ENCODE measurements around the gene SYNC. TPM values are rescaled to one million over a fixed set of nuclear protein-coding genes. Genes with fewer than 3 reads are reported as not detected.
"Not testable (repeated sequence)": the region's sequence is repeated elsewhere in the genome, so short reads cannot be mapped to it uniquely, and the experiment has no call there.

SYNC gene
- total RNA-seq, 1 donor: 0.27 TPM

GRCh38 chr1:32695098-32695904 lies 7.3 kb downstream of the SYNC start:
- DNase-seq (ENCODE audit: low read depth in 2 of 3, low spot score in 2 of 3): peak in 1 of 3 donors; percentile 15

DNA sequence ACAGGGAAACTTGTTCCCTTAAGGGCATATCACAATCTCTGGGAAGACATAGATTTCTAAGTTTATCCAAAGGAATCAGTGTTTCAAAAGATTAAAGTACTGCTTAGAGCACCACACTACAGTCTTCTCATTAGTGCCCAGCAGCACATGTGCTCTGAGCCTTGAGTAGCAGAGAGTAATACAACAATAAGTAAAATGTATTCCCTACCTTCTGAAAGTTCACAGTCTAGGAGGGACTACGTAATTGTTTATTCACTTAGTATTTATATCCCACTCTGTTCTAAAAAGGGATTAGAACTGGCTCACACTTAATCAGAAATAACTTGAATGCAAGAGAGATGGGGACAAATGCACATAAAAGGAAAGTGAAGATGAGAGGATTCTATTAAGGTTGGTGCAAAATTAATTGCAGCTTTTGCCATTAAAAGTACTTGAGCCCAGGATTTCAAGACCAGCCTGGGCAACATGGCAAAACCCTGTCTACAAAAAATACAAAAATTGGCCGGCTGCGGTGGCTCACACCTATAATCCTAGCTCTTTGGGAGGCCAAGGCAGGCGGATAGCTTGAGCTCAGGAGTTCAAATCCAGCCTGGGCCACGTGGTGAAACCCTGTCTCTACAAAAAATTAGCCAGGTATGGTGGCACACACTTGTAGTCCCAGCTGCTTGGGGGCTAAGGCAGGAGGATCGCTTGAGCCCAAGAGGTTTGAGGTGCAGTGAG lies 9.0 kb downstream of the SYNC start:
- no peak for DNase-seq (ENCODE audit: low read depth in 2 of 3, low spot score in 2 of 3)

DNA sequence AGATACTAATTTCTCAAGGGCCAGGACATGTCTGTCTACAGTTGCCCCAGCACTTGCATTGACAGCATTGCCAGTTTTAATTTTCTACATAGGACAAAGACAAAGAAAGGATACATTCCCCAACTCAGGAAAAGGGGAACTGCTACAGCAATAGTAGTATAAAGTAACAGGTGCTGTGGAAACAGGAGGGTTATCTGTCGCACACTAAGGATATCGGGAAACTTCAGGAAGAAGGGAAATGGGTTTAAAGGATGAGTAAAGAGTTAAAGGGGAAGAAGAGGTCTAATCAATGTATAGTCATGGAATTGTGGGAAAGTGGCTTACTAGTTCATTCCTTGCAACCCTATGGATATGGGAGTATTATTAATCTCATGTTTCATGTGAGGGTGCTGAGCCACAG lies 16.2 kb downstream of the SYNC start:
- DNase-seq (ENCODE audit: low read depth in 2 of 3, low spot score in 2 of 3): no peak

- DNase-seq (ENCODE audit: low read depth in 2 of 3, low spot score in 2 of 3): no peak
Measured at GRCh38 chr1:32685498-32685897, 17.1 kb downstream of the SYNC start.

DNA sequence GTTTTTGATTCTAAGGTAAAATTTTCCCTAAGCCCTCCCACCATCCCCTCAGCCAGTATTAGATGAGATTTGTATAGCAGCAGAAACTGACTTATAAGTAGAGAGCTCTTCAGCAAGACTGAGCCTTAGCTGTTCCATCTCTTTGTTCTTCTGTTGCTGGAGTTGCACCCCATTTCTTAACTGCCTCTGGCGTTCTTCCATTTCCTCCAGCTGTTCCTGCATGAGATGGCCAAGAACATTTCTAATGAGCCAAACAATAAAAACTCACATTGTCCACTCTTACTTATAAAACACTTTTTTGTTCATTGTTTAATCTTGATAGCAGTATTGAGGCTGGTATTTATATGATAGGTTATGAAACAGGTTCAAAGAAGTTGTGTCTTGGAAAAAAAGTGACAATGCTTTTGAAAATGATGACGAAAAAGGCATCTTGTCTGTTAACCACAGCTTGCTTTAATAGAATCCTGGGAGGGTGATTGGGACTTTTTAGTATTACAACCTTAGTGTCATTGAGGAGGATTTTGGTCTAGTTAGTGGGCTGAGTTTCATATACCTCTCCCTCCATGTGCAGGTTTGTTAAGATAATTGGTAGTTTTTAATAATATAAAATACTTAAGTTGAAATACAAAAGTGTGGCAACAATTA lies 18.3 kb downstream of the SYNC start:
- DNase-seq (ENCODE audit: low read depth in 2 of 3, low spot score in 2 of 3): no peak

- DNase-seq (ENCODE audit: low read depth in 2 of 3, low spot score in 2 of 3): no peak
Measured at GRCh38 chr1:32683397-32683796, 19.2 kb downstream of the SYNC start.

DNA sequence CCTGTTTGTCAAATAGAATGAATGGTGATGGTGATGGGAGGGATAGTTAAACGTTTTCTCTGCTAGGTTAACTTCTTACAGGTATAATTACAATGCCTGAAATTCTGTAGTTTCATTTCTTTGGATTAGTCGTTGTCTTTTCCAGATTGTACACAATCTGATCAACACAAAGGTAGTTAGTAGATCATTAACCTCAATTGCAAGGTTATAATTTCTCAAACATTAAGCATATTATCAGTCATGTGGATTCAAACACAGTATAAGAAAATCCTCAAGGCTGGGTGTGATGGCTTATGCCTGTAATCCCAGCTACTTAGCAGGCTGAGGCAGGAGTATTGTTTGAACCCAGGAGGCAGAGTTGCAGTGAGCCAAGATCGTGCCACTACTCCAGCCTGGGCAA lies 20.6 kb downstream of the SYNC start:
- no peak for DNase-seq (ENCODE audit: low read depth in 2 of 3, low spot score in 2 of 3)

GRCh38 chr1:32681509-32681908 lies 21.1 kb downstream of the SYNC start:
- DNase-seq (ENCODE audit: low read depth in 2 of 3, low spot score in 2 of 3): no peak

GRCh38 chr1:32680642-32681041 lies 21.9 kb downstream of the SYNC start:
- DNase-seq (ENCODE audit: low read depth in 2 of 3, low spot score in 2 of 3): no peak

DNA sequence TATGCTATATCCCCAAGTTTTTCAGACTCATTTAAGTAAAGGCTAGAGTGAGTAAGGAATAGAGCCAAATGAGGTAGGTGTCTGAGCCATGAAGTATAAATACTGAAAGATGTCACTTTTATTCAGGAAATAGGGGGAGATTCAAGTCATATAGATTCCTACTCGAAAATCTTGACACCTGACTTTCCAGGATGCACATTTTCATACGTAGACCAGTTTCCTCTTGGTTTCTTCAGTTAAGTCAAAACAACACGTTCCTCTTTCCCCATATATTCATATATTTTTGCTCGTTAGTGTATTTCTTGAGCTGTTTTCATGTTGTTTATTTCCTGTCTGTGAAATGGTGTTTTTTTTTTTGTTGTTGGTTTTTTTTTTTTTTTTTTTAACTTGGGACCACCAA lies 22.6 kb downstream of the SYNC start:
- peak in 1 of 3 donors; percentile 75 for DNase-seq (ENCODE audit: low read depth in 2 of 3, low spot score in 2 of 3)

GRCh38 chr1:32676945-32677344 lies 25.6 kb downstream of the SYNC start:
- DNase-seq (ENCODE audit: low read depth in 2 of 3, low spot score in 2 of 3): no peak

- not testable (repeated sequence) for DNase-seq (ENCODE audit: low read depth in 2 of 3, low spot score in 2 of 3)
Measured at GRCh38 chr1:32668716-32669115, 33.9 kb downstream of the SYNC start.

GRCh38 chr1:32666901-32667566 lies 35.5 kb downstream of the SYNC start:
- DNase-seq (ENCODE audit: low read depth in 2 of 3, low spot score in 2 of 3): no peak

DNA sequence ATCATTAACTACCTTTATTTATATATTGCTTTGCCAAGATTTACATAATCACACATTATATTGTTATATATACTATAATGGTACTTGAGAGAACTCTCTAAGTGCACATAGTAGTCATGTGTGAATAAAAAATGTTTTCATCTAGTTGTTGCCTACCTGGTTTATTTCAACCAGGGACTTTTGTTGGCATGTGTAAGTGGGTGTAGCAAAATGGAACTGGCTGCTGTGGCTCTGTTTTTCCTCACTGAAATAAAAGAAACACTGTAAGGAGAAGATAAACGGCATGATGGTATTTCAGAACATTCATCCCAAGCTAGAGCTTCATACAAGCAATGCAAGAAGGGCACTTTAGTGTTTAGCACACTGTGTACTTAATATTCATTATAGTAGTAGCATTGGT lies 36.7 kb downstream of the SYNC start:
- no peak for DNase-seq (ENCODE audit: low read depth in 2 of 3, low spot score in 2 of 3)

- DNase-seq (ENCODE audit: low read depth in 2 of 3, low spot score in 2 of 3): no peak
Measured at GRCh38 chr1:32659581-32659980, 43.0 kb downstream of the SYNC start.

DNA sequence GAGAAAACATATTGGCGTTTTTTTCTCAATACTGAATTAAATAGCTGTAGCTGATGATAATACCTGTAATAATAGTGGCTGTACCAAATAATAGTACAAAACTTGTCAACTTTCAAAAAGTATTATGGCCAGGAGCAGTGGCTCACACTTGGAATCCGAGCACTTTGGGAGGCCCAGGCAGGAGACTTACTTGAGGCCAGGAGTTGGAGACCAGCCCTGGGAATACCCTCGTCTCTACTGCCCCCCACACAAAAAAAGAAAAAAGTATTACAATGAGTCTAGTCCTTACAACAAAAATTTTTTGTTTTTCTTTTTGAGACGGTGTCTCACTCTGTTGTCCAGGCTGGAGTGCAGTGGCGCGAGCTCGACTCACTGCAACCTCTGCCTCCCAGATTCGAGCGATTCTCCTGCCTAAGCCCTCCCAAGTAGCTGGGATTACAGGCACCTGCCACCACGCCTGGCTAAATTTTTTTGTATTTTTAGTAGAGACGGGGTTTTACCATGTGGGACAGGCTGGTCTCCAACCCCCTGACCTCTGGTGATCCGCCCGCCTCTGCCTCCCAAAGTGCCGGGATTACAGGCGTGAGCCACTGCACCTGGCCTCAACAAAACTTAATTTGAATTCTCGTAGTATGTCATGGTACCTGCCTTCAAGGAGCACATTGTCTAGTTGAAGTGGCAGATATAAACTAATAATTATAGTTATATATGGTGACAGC lies 50.2 kb downstream of the SYNC start:
- no peak for DNase-seq (ENCODE audit: low read depth in 2 of 3, low spot score in 2 of 3)

- DNase-seq (ENCODE audit: low read depth in 2 of 3, low spot score in 2 of 3): no peak
Measured at GRCh38 chr1:32651461-32652073, 51.0 kb downstream of the SYNC start.

DNA sequence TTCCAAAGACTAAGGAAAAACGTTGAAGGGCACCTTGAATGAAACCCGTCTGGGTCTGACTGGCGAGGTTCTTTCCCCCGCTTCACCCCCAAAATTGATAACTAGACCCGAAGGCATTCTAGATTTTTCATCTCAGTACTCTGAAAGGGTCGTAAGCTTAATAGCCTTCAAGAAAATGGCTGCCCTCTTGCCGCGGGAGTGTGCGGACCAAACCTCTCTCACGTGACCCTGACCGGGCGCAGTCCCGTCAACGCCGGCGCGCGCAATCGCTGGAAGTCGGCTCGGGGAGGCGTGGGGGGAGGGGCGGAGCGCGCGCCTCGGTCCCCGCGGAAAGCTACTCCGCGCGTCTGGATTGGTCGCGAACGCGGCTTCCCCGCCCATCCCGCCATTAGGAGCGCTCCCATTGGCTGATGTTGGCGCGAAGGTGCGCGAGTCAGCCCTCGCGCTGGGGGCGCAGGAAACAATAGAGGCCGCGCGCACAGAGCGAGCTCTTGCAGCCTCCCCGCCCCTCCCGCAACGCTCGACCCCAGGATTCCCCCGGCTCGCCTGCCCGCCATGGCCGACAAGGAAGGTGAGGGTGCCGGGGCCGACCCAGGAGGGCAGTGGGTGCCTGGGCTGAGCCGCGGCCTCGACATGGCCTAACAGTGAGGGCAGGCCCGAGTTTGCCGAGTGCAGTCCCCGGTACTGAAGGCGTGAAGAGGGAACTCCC lies 51.7 kb downstream of the SYNC start, which contains the start of gene RBBP4:
TSS of gene RBBP4 (plus strand) at position 457 of the 709 bp plus-strand sequence. CDS start at position 556, 99 bp downstream.
- DNase-seq (ENCODE audit: low read depth in 2 of 3, low spot score in 2 of 3): peak; percentile 92 to 97 (median 97)

DNA sequence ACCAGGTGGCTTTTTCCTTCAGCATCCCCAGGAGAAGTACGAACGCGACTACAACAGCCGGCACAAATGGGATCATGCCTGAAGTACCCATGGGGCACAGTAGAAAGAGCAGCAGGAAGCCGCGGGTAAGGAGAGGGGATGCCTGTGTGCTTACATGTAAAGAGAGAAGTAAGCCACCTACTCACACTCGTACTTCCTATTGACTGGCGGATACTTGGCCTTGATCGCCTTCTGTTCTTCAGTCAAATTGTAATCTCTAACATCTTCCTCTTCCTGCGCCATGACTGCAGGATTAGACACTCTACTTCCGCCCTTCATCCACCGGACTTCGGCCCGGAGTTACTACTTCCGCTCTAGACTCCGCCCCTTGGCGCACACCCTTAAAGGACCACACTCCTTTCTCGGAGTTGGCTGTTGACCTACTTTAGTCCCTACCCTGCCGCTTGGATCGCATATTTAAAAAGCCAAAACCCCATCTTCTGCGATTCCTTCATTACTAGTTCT lies 52.3 kb downstream of the SYNC start, which contains the start of gene ZBTB8OS:
TSS of gene ZBTB8OS (minus strand) at position 303 of the 504 bp plus-strand sequence. CDS start at position 282, 21 bp downstream.
- peak; percentile 77 to 99 (median 95) for DNase-seq (ENCODE audit: low read depth in 2 of 3, low spot score in 2 of 3)
